BJ (cell line): ENCODE measurements around the gene REX1BD. TPM values are rescaled to one million over a fixed set of nuclear protein-coding genes. Genes with fewer than 3 reads are reported as not detected.
"Not testable (repeated sequence)": the region's sequence is repeated elsewhere in the genome, so short reads cannot be mapped to it uniquely, and the experiment has no call there.

Experiments
- CTCF ChIA-PET: fragments of 350-600 bp; formaldehyde crosslinking; extraction: SDS; loops from one replicate; lab custom pipeline; 2021; ENCODE audit warnings: antibody characterized with exemption, inconsistent platforms; lab: Yijun Ruan, JAX
- POLR2A ChIA-PET: fragments of 300-600 bp; sonication (Branson Sonifier 250); formaldehyde crosslinking; extraction: SDS; loops from one replicate; lab custom pipeline; 2021; ENCODE audit warnings: antibody characterized with exemption; lab: Charles Lee
- DNase-seq: peaks from one replicate; pipeline ENCODE4 v3.0.0-alpha.2; 2011; ENCODE audit warnings: low read depth
- H3K27me3 ChIP-seq: 2 replicates; pipeline ENCODE4 v1.6.0; 2011; ENCODE audit warnings: low read length; ENCODE audit not compliant: control insufficient read depth, insufficient read depth
- H3K36me3 ChIP-seq: 2 replicates; pipeline ENCODE4 v1.5.1; 2011; ENCODE audit warnings: low read length; ENCODE audit not compliant: control insufficient read depth, insufficient read depth
- H3K4me3 ChIP-seq: 2 replicates; pipeline ENCODE4 v1.5.1; 2011; ENCODE audit warnings: low read depth, mild to moderate bottlenecking, control low read depth, low read length
- polyA plus RNA-seq: library from polyadenylated mRNA; depleted of rRNA; stranded (reverse); fragments of >200 nt; gene quantifications from 2 replicates; pipeline ENCODE4 v1.2.3, GENCODE V29; 2011
- TF ChIP-seq, protein P1 (sequence below): IDR thresholded peaks from 2 replicates; pipeline ENCODE4 v1.5.1; 2011; ENCODE audit warnings: low read depth, mild to moderate bottlenecking, control low read depth, inconsistent platforms, low read length, moderate library complexity; ENCODE audit not compliant: insufficient read depth

The REX1BD gene
- polyA plus RNA-seq, 1 experiment = 24.3 TPM

DNA sequence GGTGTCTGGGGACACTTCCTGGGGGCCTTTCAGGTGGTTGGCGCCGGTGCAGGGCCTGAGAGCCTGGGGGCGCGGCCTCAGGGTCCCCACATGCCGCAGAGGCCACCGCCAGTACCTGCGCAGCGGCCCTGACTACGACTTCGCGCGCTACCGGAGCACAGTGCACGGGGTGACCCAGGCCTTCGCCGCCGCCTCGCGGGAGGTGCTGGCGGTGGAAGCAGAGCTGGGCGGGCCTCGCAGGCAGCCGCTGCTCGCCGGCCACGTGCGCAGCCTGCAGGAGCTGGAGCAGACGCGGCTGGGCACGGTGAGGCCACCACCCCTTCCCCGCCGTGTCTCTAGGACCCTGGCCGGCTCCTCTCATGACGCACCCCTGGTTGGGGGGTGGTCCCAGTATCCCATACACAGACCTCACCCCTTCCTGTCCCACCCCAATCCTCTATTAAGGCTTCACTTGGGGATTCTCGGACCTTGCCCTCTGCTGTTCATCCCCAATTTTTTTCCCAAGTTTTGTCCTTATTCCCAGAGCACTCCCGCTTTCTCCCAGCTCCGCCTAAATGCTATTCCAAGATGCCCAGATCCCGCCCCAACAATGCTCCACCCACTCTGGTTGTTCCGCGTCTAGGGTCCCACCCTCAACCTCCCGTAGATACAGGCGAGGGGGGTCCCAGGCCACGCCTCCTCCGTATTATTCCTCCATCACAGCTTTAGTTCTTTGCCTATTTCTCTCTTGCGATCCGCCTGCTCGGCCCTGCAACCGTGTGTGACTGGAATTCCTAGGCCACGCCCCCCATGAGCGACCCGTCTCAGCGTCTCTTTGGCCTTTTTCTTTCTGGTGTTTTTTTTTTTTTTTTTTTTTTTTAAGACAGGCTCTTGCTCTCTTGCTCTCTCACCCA lies 1.0 kb downstream of the REX1BD start:
- Histone ChIP-seq H3K36me3 (peaks cover 4% of the 10 kb centered on the region), H3K27me3 (no peaks in the 10 kb centered on the region), H3K4me3 (peak overlapping the region; percentile 76)
- ChIA-PET POLR2A (interaction anchor here (0.6 kb wide), 1 partner anchor 329 kb away, joined by 3 read pairs; the partner anchor contains the start of gene COPE), CTCF (interaction anchor here (0.5 to 5.3 kb wide), 37 partner anchors 9 to 284 kb away, joined by 3 to 37 read pairs (median 4); partner anchors contain the start of genes ELL, KXD1, UBA52 and UPF1)
- no peak for DNase-seq
- TF ChIP-seq, protein P1, sequence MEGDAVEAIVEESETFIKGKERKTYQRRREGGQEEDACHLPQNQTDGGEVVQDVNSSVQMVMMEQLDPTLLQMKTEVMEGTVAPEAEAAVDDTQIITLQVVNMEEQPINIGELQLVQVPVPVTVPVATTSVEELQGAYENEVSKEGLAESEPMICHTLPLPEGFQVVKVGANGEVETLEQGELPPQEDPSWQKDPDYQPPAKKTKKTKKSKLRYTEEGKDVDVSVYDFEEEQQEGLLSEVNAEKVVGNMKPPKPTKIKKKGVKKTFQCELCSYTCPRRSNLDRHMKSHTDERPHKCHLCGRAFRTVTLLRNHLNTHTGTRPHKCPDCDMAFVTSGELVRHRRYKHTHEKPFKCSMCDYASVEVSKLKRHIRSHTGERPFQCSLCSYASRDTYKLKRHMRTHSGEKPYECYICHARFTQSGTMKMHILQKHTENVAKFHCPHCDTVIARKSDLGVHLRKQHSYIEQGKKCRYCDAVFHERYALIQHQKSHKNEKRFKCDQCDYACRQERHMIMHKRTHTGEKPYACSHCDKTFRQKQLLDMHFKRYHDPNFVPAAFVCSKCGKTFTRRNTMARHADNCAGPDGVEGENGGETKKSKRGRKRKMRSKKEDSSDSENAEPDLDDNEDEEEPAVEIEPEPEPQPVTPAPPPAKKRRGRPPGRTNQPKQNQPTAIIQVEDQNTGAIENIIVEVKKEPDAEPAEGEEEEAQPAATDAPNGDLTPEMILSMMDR = peak; percentile 22; the same call in 1 of the 2 replicates

DNA sequence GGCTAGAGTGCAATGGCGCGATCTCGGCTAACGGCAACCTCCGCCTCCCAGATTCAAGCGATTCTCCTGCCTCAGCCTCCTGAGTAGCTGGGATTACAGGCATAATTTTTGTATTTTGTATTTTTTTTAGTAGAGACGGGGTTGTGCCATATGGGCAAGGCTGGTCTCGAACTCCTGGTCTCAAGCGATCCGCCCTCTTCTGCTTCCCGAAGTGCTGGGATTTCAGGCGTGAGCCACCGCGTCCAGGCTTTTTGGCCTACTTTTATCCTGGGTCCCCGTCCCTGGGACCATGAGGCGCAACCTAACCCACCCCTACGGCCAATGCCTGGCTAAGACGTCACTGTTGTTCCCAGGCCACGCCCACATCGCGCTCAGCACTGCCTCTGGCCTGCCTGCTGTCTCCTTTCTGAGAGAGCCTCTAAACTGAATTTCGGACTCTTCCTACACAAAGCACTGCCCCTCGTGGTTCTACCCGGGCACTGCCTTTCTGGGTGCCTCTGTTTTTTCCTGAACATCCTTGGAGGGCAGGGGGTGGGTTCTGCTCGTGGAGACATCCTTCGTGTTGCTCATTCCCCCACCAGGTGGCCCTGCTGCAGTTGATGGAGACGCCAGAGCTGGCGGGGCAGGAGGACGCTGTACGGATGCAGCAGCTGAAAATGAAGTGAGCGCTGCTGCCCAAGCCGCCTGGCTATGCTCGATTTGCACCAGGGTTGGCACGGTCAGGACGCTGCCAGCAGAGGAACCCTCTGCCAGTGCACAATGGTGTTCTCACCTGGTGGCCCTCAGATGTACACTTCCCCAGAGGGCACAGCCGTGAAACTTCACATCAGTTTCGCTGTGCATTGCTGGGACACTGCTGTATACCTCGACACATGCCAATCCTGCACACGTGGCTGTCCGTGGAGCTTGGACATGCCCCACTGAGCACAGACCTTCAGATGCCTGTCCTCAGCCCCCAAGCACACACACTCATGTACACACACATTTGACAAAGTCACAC lies 2.0 kb downstream of the REX1BD start:
- DNase-seq = no peak

DNA sequence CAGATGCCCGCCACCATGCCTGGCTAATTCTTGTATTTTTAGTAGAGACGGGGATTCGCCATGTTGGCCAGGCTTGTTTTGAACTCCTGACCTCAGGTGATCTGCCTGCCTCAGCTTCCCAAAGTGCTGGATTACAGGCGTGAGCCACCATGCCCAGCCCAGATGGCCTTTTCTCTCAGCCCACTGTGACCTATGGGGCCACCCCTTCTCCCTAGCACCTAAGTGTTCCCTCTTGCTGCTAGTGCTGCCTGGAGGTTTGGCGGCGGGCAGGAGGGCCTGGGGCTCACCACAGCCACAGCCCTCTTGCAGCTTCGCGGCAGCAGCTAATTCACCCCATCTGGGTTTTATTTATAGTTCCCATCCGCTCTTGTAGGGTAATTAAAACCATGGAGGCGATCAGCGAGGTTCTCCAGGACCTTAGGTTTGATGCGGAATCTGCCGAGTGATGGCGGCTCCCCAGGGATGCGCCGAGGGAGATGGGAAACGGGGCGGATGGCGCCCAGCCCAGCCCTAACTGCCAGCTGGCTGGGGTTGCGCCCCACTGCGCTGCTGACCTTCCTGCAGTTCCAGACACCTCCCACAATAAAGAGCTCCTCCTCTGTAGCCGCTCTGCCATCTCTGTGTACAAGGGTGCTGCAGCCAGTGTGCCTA lies 3.3 kb downstream of the REX1BD start:
- TF ChIP-seq, protein P1 = no peak
- no peak for DNase-seq
- ChIA-PET CTCF (interaction anchor here (0.8 to 6.1 kb wide), 5 partner anchors 85 to 256 kb away, joined by 3 to 40 read pairs (median 7); no protein-coding TSS in a partner anchor), POLR2A (no interaction called here)
- Histone ChIP-seq H3K36me3 (peaks cover 4% of the 10 kb centered on the region), H3K4me3 (no peak overlapping the region), H3K27me3 (no peaks in the 10 kb centered on the region)

More for the DNA sequence above, 2.0 kb downstream of the REX1BD start:
- no peaks in the 10 kb centered on the region for H3K27me3 ChIP-seq
- CTCF ChIA-PET = interaction anchor here (0.6 to 6.1 kb wide), 9 partner anchors 12 to 257 kb away, joined by 3 to 40 read pairs (median 12); partner anchors contain the start of gene UBA52
- POLR2A ChIA-PET = no interaction called here
- peaks cover 4% of the 10 kb centered on the region for H3K36me3 ChIP-seq
- no peak overlapping the region for H3K4me3 ChIP-seq
- TF ChIP-seq, protein P1 = peak; percentile 45

DNA sequence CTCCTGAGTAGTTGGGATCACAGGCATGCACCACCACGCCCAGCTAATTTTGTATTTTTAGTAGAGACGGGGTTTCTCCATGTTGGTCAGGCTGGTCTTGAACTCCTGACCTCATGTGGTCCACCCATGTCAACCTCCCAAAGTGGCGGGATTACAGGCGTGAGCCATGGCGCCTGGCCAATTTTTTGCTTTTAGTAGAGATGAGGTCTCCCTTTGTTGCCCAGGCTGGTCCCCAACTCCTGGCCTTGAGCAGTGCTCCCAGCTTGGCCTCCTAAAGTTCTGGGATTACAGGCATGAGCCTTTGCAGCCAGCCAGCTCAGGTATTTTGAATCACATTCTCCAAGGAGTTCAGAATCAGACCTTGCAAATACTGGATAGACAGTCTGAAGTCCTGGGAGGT lies 4.1 kb downstream of the REX1BD start:
- CTCF ChIA-PET = interaction anchor here (0.6 to 6.1 kb wide), 5 partner anchors 84 to 255 kb away, joined by 3 to 40 read pairs (median 5); no protein-coding TSS in a partner anchor
- H3K36me3 ChIP-seq, POLR2A ChIA-PET, DNase-seq, H3K4me3 ChIP-seq, H3K27me3 ChIP-seq: not testable (repeated sequence)
